ENCODE results near the gene ERBB4. TPM values are rescaled to one million over a fixed set of nuclear protein-coding genes. Genes with fewer than 3 reads are reported as not detected.
"Not testable (repeated sequence)": the region's sequence is repeated elsewhere in the genome, so short reads cannot be mapped to it uniquely, and the experiment has no call there.

ERBB4 gene
- total RNA-seq, 1 donor from 2014 or later, result 1.2 TPM

DNA sequence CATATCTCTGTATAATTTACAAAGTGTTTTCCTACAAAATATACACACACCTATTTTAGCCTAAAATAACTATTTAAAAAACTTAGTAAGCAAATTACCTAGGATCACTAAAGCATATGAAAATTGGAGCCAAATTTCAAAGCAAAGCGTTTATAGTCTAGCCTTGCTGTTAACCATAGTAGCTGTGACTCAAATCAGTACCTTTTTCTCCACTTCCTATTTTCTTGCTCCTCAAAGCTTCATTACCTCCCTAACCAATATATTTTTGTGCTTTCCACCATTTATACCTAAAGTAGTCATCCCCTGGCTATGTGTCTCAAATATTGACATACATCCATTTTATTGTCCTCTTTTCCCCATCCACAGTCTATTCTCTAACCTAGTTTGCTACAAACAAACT is 73.1 kb downstream of the ERBB4 start:
- DNase-seq (ENCODE audit: low read depth) (no peak), FAIRE-seq (no peak)
- H3K4me3 ChIP-seq (ENCODE audit: insufficient read depth, low read depth, low read length), result no peak overlapping the region
- no peak overlapping the region for H3K9ac ChIP-seq (ENCODE audit: low read length)
- no peaks in the 10 kb centered on the region for H4K20me1 ChIP-seq (ENCODE audit: insufficient read depth, low read length)
- H3K27ac Mint-ChIP-seq (ENCODE audit: unreplicated experiment), result no peak overlapping the region
- H3K9me3 ChIP-seq (ENCODE audit: insufficient read depth, low read depth, low read length), result no peaks in the 10 kb centered on the region
- peaks cover 1% of the 10 kb centered on the region for H3K36me3 Mint-ChIP-seq (ENCODE audit: low read depth, unreplicated experiment)
- no peaks in the 10 kb centered on the region for H3K4me1 Mint-ChIP-seq (ENCODE audit: low read depth, unreplicated experiment)
- TF ChIP-seq, protein P1, sequence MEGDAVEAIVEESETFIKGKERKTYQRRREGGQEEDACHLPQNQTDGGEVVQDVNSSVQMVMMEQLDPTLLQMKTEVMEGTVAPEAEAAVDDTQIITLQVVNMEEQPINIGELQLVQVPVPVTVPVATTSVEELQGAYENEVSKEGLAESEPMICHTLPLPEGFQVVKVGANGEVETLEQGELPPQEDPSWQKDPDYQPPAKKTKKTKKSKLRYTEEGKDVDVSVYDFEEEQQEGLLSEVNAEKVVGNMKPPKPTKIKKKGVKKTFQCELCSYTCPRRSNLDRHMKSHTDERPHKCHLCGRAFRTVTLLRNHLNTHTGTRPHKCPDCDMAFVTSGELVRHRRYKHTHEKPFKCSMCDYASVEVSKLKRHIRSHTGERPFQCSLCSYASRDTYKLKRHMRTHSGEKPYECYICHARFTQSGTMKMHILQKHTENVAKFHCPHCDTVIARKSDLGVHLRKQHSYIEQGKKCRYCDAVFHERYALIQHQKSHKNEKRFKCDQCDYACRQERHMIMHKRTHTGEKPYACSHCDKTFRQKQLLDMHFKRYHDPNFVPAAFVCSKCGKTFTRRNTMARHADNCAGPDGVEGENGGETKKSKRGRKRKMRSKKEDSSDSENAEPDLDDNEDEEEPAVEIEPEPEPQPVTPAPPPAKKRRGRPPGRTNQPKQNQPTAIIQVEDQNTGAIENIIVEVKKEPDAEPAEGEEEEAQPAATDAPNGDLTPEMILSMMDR (IDR thresholded peaks at IDR 0.05; ENCODE audit: insufficient read depth, low read depth, low read length), result no peak
- TF ChIP-seq EZH2 (IDR thresholded peaks at IDR 0.05; ENCODE audit: insufficient read depth, low read length), result no peak
- no peaks in the 10 kb centered on the region for H3K4me1 ChIP-seq (ENCODE audit: insufficient read depth, low read length)
- no peaks in the 10 kb centered on the region for H3K27me3 Mint-ChIP-seq (ENCODE audit: low read depth, unreplicated experiment)
- H3K27me3 ChIP-seq (ENCODE audit: insufficient read depth, low read length), result no peaks in the 10 kb centered on the region
- no peak overlapping the region for H3K4me2 ChIP-seq (ENCODE audit: low read length)
- no peaks in the 10 kb centered on the region for H3K79me2 ChIP-seq (ENCODE audit: insufficient read depth, low read length)
- H2AFZ ChIP-seq (ENCODE audit: low read depth, low read length), result no peak overlapping the region
- no peak overlapping the region for H3K27ac ChIP-seq (ENCODE audit: low read depth, low read length)
- no peak overlapping the region for H3K4me3 Mint-ChIP-seq (ENCODE audit: unreplicated experiment)
- no peaks in the 10 kb centered on the region for H3K36me3 ChIP-seq (ENCODE audit: insufficient read depth, low read length)
- H3K9me3 Mint-ChIP-seq (ENCODE audit: unreplicated experiment), result peaks cover 7% of the 10 kb centered on the region

DNA sequence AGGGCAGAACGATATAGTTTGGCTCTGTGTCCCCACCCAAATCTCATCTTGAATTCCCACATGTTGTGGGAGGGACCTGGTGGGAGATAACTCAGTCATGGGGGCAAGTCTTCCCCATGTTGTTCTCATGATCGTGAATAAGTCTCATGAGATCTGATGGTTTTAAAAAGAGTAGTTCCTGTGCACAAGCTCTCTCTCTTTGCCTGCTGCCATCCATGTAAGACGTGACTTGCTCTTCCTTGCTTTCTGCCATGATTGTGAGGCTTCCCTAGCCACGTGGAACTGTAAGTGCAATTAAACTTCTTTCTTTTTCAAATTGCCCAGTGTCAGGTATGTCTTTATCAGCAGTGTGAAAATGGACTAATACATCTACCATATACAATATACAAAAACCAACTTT is 76.9 kb downstream of the ERBB4 start:
- not testable (repeated sequence) for H3K4me3 ChIP-seq (ENCODE audit: insufficient read depth, low read depth, low read length); DNase-seq (ENCODE audit: low read depth); H3K27ac ChIP-seq (ENCODE audit: low read depth, low read length); H3K4me1 ChIP-seq (ENCODE audit: insufficient read depth, low read length); H3K79me2 ChIP-seq (ENCODE audit: insufficient read depth, low read length); H3K9me3 ChIP-seq (ENCODE audit: insufficient read depth, low read depth, low read length); H3K27me3 ChIP-seq (ENCODE audit: insufficient read depth, low read length); H3K9ac ChIP-seq (ENCODE audit: low read length); H3K9me3 Mint-ChIP-seq (ENCODE audit: unreplicated experiment); H3K4me3 Mint-ChIP-seq (ENCODE audit: unreplicated experiment); FAIRE-seq; H3K27ac Mint-ChIP-seq (ENCODE audit: unreplicated experiment); H3K36me3 Mint-ChIP-seq (ENCODE audit: low read depth, unreplicated experiment); H3K27me3 Mint-ChIP-seq (ENCODE audit: low read depth, unreplicated experiment); H2AFZ ChIP-seq (ENCODE audit: low read depth, low read length); H3K4me1 Mint-ChIP-seq (ENCODE audit: low read depth, unreplicated experiment); H4K20me1 ChIP-seq (ENCODE audit: insufficient read depth, low read length); H3K4me2 ChIP-seq (ENCODE audit: low read length); H3K36me3 ChIP-seq (ENCODE audit: insufficient read depth, low read length)

DNA sequence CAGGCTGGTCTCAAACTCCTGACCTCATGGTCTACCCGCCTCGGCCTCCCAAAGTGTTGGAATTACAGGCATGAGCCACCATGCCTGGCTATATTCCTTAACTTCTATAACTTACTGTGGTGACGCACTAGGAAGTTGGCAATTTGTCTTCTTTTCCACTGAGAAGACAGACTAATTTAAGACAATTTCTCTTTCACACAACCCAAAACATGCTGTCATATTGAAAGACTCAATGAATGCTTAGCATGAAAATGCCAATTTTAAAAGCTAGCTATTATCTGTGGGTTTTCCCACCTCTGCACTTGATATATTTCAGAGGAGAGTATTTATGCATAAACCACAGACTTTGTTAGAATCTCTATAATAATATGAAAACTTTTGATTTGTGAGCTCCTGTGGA is 84.5 kb downstream of the ERBB4 start:
- no peak for TF ChIP-seq EZH2 (IDR thresholded peaks at IDR 0.05; ENCODE audit: insufficient read depth, low read length)
- TF ChIP-seq, protein P1 (IDR thresholded peaks at IDR 0.05; ENCODE audit: insufficient read depth, low read depth, low read length), result no peak
- Mint-ChIP-seq H3K4me3 (ENCODE audit: unreplicated experiment) (no peak overlapping the region), H3K4me1 (ENCODE audit: low read depth, unreplicated experiment) (peaks cover 15% of the 10 kb centered on the region), H3K36me3 (ENCODE audit: low read depth, unreplicated experiment) (no peaks in the 10 kb centered on the region), H3K27me3 (ENCODE audit: low read depth, unreplicated experiment) (no peaks in the 10 kb centered on the region), H3K9me3 (ENCODE audit: unreplicated experiment) (no peaks in the 10 kb centered on the region), H3K27ac (ENCODE audit: unreplicated experiment) (no peak overlapping the region)
- Histone ChIP-seq H3K36me3 (ENCODE audit: insufficient read depth, low read length) (no peaks in the 10 kb centered on the region), H3K27me3 (ENCODE audit: insufficient read depth, low read length) (no peaks in the 10 kb centered on the region), H2AFZ (ENCODE audit: low read depth, low read length) (no peak overlapping the region), H3K4me3 (ENCODE audit: insufficient read depth, low read depth, low read length) (no peak overlapping the region), H3K9ac (ENCODE audit: low read length) (no peak overlapping the region), H3K4me1 (ENCODE audit: insufficient read depth, low read length) (no peaks in the 10 kb centered on the region), H3K4me2 (ENCODE audit: low read length) (no peak overlapping the region), H3K27ac (ENCODE audit: low read depth, low read length) (no peak overlapping the region), H3K79me2 (ENCODE audit: insufficient read depth, low read length) (no peaks in the 10 kb centered on the region), H3K9me3 (ENCODE audit: insufficient read depth, low read depth, low read length) (no peaks in the 10 kb centered on the region), H4K20me1 (ENCODE audit: insufficient read depth, low read length) (no peaks in the 10 kb centered on the region)
- no peak for FAIRE-seq
- DNase-seq (ENCODE audit: low read depth), result peak; percentile 8

Data from astrocyte (in vitro differentiated cells and primary cell).